ENCODE data around the gene TULP4. TPM values are rescaled to one million over a fixed set of nuclear protein-coding genes. Genes with fewer than 3 reads are reported as not detected.

TULP4 gene
- total and polyA plus RNA-seq, 2 of the 8 experiments (the other 6 are each of a cell fraction or from before 2014, with no cell fraction given), result 7.7 to 51.6 TPM

- H2AFZ ChIP-seq (ENCODE audit: low read length), result no peak overlapping the region
- H3K79me2 ChIP-seq (ENCODE audit: control insufficient read depth in 1 of 2, insufficient read depth in 2 of 2, low read length in 2 of 2), result peaks cover 0 to under 1% of the 10 kb centered on the region in 2 experiments; a peak in 2 of 4 replicates
- H3K79me1 ChIP-seq (ENCODE audit: low read depth, low read length), result no peaks in the 10 kb centered on the region
- ChIA-PET POLR2A (ENCODE audit: partially characterized antibody) (no interaction called here), CTCF (ENCODE audit: partially characterized antibody) (interaction anchor here (0.6 to 1.5 kb wide), 6 partner anchors 15 to 1034 kb away, joined by 3 to 5 read pairs (median 4); no protein-coding TSS in a partner anchor)
- H4K8ac ChIP-seq (ENCODE audit: extremely low read depth, insufficient read depth, low read length), result no peak overlapping the region
- H3K4me1 ChIP-seq (replicated peaks in 1 of 4; ENCODE audit: control insufficient read depth in 3 of 4, insufficient read depth in 4 of 4, low read length in 3 of 4), result peaks cover 0 to 5% (median 0%) of the 10 kb centered on the region in 4 experiments; a peak in 2 of 7 replicates
- H2BK12ac ChIP-seq (ENCODE audit: low read depth, low read length), result no peak overlapping the region
- no peaks in the 10 kb centered on the region for H3K9me3 ChIP-seq (ENCODE audit: insufficient read depth in 2 of 2, low read depth in 1 of 2, low read length in 1 of 2)
- no peak for DNase-seq (ENCODE audit: low read depth in 1 of 2, low spot score in 2 of 2)
- no peak overlapping the region for H3K4me3 ChIP-seq (ENCODE audit: extremely low read depth in 1 of 4, insufficient read depth in 2 of 4, low read depth in 3 of 4, low read length in 4 of 4)
- H3K23ac ChIP-seq (ENCODE audit: insufficient read length), result no peak overlapping the region
- H3K14ac ChIP-seq (ENCODE audit: insufficient read length), result no peak overlapping the region
- H4K5ac ChIP-seq (ENCODE audit: insufficient read length, low read depth, low read length), result no peak overlapping the region
- H3K27me3 ChIP-seq (replicated peaks in 1 of 4; ENCODE audit: control insufficient read depth in 3 of 4, extremely low read depth in 1 of 4, insufficient read depth in 3 of 4, low read length in 3 of 4), result no peaks in the 10 kb centered on the region
- FAIRE-seq, result no peak
- no peak overlapping the region for H3K4ac ChIP-seq (replicated peaks; ENCODE audit: insufficient read length, low read depth, low read length)
- H3K9ac ChIP-seq (replicated peaks in 1 of 4; ENCODE audit: extremely low read depth in 1 of 4, low read depth in 3 of 4, low read length in 3 of 4), result no peak overlapping the region
- H2BK120ac ChIP-seq (replicated peaks; ENCODE audit: low read depth, low read length), result no peak overlapping the region
- no peak overlapping the region for H2BK5ac ChIP-seq (ENCODE audit: low read depth, low read length)
- no peak overlapping the region for H3K27ac ChIP-seq (ENCODE audit: low read depth, low read length)
- H3K36me3 ChIP-seq (ENCODE audit: control insufficient read depth in 2 of 4, insufficient read depth in 4 of 4, low read length in 3 of 4), result no peaks in the 10 kb centered on the region; a peak in 1 of 8 replicates
- H2AK5ac ChIP-seq (ENCODE audit: low read depth, low read length), result no peak overlapping the region
- H4K20me1 ChIP-seq (replicated peaks in 1 of 2; ENCODE audit: control insufficient read depth in 1 of 2, insufficient read depth in 2 of 2, low read length in 2 of 2), result peaks cover 0 to 2% of the 10 kb centered on the region in 2 experiments
- no peak overlapping the region for H2BK15ac ChIP-seq (ENCODE audit: low read length)
- no peak overlapping the region for H3K4me2 ChIP-seq (ENCODE audit: insufficient read depth in 1 of 2, low read depth in 2 of 2, low read length in 2 of 2)
- H4K91ac ChIP-seq (replicated peaks; ENCODE audit: insufficient read length, low read length), result no peak overlapping the region
- H3K23me2 ChIP-seq (ENCODE audit: low read depth, low read length), result no peaks in the 10 kb centered on the region
- H3K56ac ChIP-seq (replicated peaks; ENCODE audit: insufficient read length, low read depth, low read length), result no peak overlapping the region
- H2BK20ac ChIP-seq (ENCODE audit: low read length), result no peak overlapping the region
- H3K18ac ChIP-seq (ENCODE audit: extremely low read depth, low read length), result no peak overlapping the region
- TF ChIP-seq SRF (IDR thresholded peaks at IDR 0.05; ENCODE audit: low read depth, low read length) (no peak), SIX5 (IDR thresholded peaks at IDR 0.05; ENCODE audit: low read depth, low read length) (no peak), RXRA (IDR thresholded peaks at IDR 0.05; ENCODE audit: insufficient read depth, low read depth, low read length) (no peak), SAP30 (IDR thresholded peaks at IDR 0.05; ENCODE audit: insufficient read depth, insufficient replicate concordance, low read length) (no peak), KDM1A (IDR thresholded peaks at IDR 0.05; ENCODE audit: borderline replicate concordance, low read length) (no peak), NRF1 (IDR thresholded peaks at IDR 0.05; ENCODE audit: low read depth, low read length) (no peak), CEBPB (IDR thresholded peaks at IDR 0.05; ENCODE audit: low read depth, low read length) (no peak), ASH2L (IDR thresholded peaks at IDR 0.05; ENCODE audit: low read length) (no peak), RFX5 (IDR thresholded peaks at IDR 0.05; ENCODE audit: borderline replicate concordance, low read depth, low read length) (no peak), ZNF274 (IDR thresholded peaks at IDR 0.05; ENCODE audit: borderline replicate concordance, extremely low read depth, low read length) (no peak), YY1 (IDR thresholded peaks at IDR 0.05; ENCODE audit: low read depth, low read length) (no peak), ATF3 (IDR thresholded peaks at IDR 0.05; ENCODE audit: insufficient read depth, low read depth, low read length) (no peak), CHD2 (IDR thresholded peaks at IDR 0.05; ENCODE audit: low read length) (no peak)
Measured at GRCh38 chr6:158402184-158402583, 89.9 kb downstream of the TULP4 start.
